ENCODE results near the gene PRDM12.

PRDM12 gene

GRCh38 chr9:130664251-130665028 lies at the start of gene PRDM12:
TSS of gene PRDM12 (plus strand) at chr9:130664594. CDS start at chr9:130664654, 60 bp downstream.
- TF ChIP-seq CTCF (IDR thresholded peaks at IDR 0.05; ENCODE audit: low read depth, low read length) = no peak
- DNase-seq (ENCODE audit: extremely low read depth, low read depth) = no peak

DNA sequence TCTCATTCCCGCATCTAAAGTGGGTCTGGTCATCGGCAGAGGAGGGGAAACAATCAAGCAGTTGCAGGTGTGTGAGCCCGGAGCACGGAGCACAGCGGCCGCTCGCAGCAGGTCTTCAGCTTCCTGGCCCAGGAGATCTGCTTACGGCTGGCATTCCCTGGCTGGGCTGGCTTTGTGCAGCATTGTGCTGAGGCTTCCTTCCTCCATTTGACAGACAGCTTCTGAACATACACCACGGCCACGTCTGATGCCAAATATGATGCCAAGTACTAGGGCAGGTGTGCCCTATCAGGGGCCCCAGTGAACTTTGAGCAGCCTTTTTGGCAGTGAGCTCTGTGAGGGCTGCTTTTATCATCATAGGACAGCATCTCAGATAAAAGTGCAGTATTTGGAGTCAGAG lies 47.9 kb upstream of the PRDM12 start:
- no peak for DNase-seq (ENCODE audit: extremely low read depth, low read depth)
- no peak for TF ChIP-seq CTCF (IDR thresholded peaks at IDR 0.05; ENCODE audit: low read depth, low read length)

DNA sequence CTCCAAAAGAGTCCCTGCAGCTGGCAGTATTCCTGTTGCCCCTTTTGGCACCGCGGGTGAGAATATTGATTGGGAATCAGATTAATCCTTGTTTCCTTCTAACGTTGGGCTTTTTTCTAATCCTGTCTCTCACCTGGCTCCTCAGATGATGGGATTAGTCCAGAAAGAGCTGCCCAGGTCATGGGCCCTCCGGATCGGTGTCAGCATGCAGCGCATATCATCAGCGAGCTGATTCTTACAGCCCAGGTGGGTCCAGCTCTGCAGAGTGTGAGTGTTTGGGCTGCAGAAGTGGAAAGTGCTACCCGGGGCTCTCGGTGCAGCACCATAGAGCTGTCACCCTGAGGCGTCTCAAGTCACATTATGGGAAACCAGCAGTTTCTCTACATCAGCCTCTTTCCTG lies 40.9 kb upstream of the PRDM12 start:
- no peak for DNase-seq (ENCODE audit: extremely low read depth, low read depth)
- no peak for TF ChIP-seq CTCF (IDR thresholded peaks at IDR 0.05; ENCODE audit: low read depth, low read length)

- no peak for TF ChIP-seq CTCF (IDR thresholded peaks at IDR 0.05; ENCODE audit: low read depth, low read length)
- DNase-seq (ENCODE audit: extremely low read depth, low read depth) = no peak
These were observed 40.2 kb upstream of the PRDM12 start for GRCh38 chr9:130624154-130624553.

GRCh38 chr9:130626249-130626996 lies 38.0 kb upstream of the PRDM12 start:
- peak; percentile 1; the same call in 1 of the 2 replicates for TF ChIP-seq CTCF (IDR thresholded peaks at IDR 0.05; ENCODE audit: low read depth, low read length)
- DNase-seq (ENCODE audit: extremely low read depth, low read depth) = no peak

DNA sequence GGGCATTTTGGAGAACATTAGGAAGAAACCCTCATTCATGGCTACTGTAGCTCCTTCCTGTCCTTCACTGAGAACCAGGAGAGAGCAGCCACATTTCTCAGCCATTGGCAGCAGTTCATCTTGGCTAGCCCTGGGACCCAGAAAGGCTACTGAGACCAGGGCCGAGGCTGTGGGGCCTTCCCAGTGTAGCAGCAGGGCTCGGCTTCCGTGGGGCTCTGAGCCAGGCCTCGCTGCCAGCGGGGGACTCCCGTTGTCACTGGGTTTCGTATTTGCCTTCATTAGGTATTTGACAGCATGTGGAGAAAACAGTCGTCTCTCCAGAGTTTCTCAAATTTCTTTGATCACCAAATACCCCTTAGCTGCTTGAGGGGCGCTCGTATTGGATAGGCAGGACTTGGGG lies 37.3 kb upstream of the PRDM12 start:
- TF ChIP-seq CTCF (IDR thresholded peaks at IDR 0.05; ENCODE audit: low read depth, low read length) = no peak
- no peak for DNase-seq (ENCODE audit: extremely low read depth, low read depth)
